Neural cell (in vitro differentiated cells): ENCODE data around the gene ZCRB1. TPM values are rescaled to one million over a fixed set of nuclear protein-coding genes. Genes with fewer than 3 reads are reported as not detected.

ENCODE experiments used
- H2AFZ ChIP-seq: fragments of 200-600, 300-800 bp; sonication (generic), shearing (Covaris generic); 2 replicates; pipeline ENCODE4 v1.6.0; 2014; ENCODE audit warnings: low read depth, mild to moderate bottlenecking, antibody characterized with exemption, low read length, moderate library complexity
- H3F3A ChIP-seq: fragments of 200-600 bp; shearing (Covaris generic); 2 replicates; pipeline ENCODE4 v1.6.1; 2016; ENCODE audit warnings: mild to moderate bottlenecking, moderate library complexity, mixed read lengths, antibody characterized with exemption, low read length; ENCODE audit not compliant: insufficient read depth, poor library complexity, severe bottlenecking
- H3K27ac ChIP-seq: fragments of 200-600, 300-800 bp; sonication (generic), shearing (Covaris generic); 2 replicates; pipeline ENCODE4 v1.5.1; 2014; ENCODE audit warnings: mild to moderate bottlenecking, low read length, moderate library complexity
- H3K27me3 ChIP-seq: fragments of 300-800, 200-600 bp; sonication (generic), shearing (Covaris generic); 2 replicates; pipeline ENCODE4 v1.6.0; 2014; ENCODE audit warnings: mild to moderate bottlenecking, low read depth, low read length, moderate library complexity; ENCODE audit not compliant: insufficient read depth
- H3K36me3 ChIP-seq: fragments of 300-800, 200-600 bp; sonication (generic), shearing (Covaris generic); 2 replicates; pipeline ENCODE4 v1.5.1; 2014; ENCODE audit warnings: mild to moderate bottlenecking, antibody characterized with exemption, low read length, moderate library complexity; ENCODE audit not compliant: insufficient read depth
- H3K4me2 ChIP-seq: fragments of 300-800, 200-600 bp; sonication (generic), shearing (Covaris generic); 2 replicates; pipeline ENCODE4 v1.6.0; 2014; ENCODE audit warnings: mild to moderate bottlenecking, low read length
- H3K4me3 ChIP-seq: fragments of 300-800, 200-600 bp; sonication (generic), shearing (Covaris generic); 2 replicates; pipeline ENCODE4 v1.5.1; 2014; ENCODE audit warnings: mild to moderate bottlenecking, low read length, moderate library complexity
- H3K79me2 ChIP-seq: fragments of 200-600 bp; shearing (Covaris generic); replicated peaks from 2 replicates; pipeline ENCODE4 v1.6.0; 2014; ENCODE audit warnings: mild to moderate bottlenecking, low read length, moderate library complexity; ENCODE audit not compliant: insufficient read depth
- H3K9ac ChIP-seq: fragments of 300-800, 200-600 bp; sonication (generic), shearing (Covaris generic); 2 replicates; pipeline ENCODE4 v1.6.1; 2016; ENCODE audit warnings: mild to moderate bottlenecking, low read length, mixed read lengths
- H3K9me2 ChIP-seq: fragments of 200-600 bp; shearing (Covaris generic); 2 replicates; pipeline ENCODE4 v1.6.1; 2016; ENCODE audit warnings: mild to moderate bottlenecking, low read length, mixed read lengths; ENCODE audit not compliant: insufficient read depth
- H3K9me3 ChIP-seq: fragments of 200-600, 300-800 bp; sonication (generic), shearing (Covaris generic); 2 replicates; pipeline ENCODE4 v1.6.1; 2016; ENCODE audit warnings: mild to moderate bottlenecking, mixed run types, low read length, moderate library complexity, mixed read lengths
- H4K20me1 ChIP-seq: fragments of 200-600 bp; shearing (Covaris generic); 2 replicates; pipeline ENCODE4 v1.6.1; 2016; ENCODE audit warnings: mild to moderate bottlenecking, mixed run types; ENCODE audit not compliant: insufficient read depth
- CTCF ChIP-seq: fragments of 450-650 bp; IDR thresholded peaks from 2 replicates; pipeline ENCODE4 v1.5.1; 2014; ENCODE audit warnings: antibody characterized with exemption, mild to moderate bottlenecking, moderate library complexity; ENCODE audit not compliant: poor library complexity, severe bottlenecking
- EP300 ChIP-seq: fragments of 450-650 bp; conservative IDR thresholded peaks from 2 replicates; pipeline ENCODE4 v1.6.1; 2014; ENCODE audit warnings: antibody characterized with exemption, mild to moderate bottlenecking, moderate library complexity; ENCODE audit not compliant: poor library complexity, severe bottlenecking
- EZH2 ChIP-seq: fragments of 200-600, 300-800 bp; shearing (Covaris generic), sonication (generic); IDR thresholded peaks from 2 replicates; pipeline ENCODE4 v1.6.1; 2014; ENCODE audit warnings: antibody characterized with exemption, low read length, borderline replicate concordance, mild to moderate bottlenecking; ENCODE audit not compliant: insufficient read depth, poor library complexity, severe bottlenecking
- MXI1 ChIP-seq: fragments of 450-650 bp; conservative IDR thresholded peaks from 2 replicates; pipeline ENCODE4 v1.6.1; 2014; ENCODE audit warnings: antibody characterized with exemption, mild to moderate bottlenecking; ENCODE audit not compliant: poor library complexity, severe bottlenecking
- POLR2AphosphoS5 ChIP-seq: IDR thresholded peaks from 2 replicates; pipeline ENCODE4 v1.6.1; 2012
- RAD21 ChIP-seq: fragments of 450-650 bp; conservative IDR thresholded peaks from 2 replicates; pipeline ENCODE4 v1.6.1; 2014; ENCODE audit warnings: antibody characterized with exemption, mild to moderate bottlenecking, moderate library complexity
- REST ChIP-seq: IDR thresholded peaks from 2 replicates; pipeline ENCODE4 v1.6.1; 2012; ENCODE audit warnings: borderline replicate concordance
- SMC3 ChIP-seq: fragments of 450-650 bp; conservative IDR thresholded peaks from 2 replicates; pipeline ENCODE4 v1.6.1; 2014; ENCODE audit warnings: antibody characterized with exemption, mild to moderate bottlenecking, moderate library complexity; ENCODE audit not compliant: poor library complexity
- TAF1 ChIP-seq: IDR thresholded peaks from 2 replicates; pipeline ENCODE4 v1.6.1; 2012; ENCODE audit warnings: low read depth
- polyA plus RNA-seq: library from polyadenylated mRNA; depleted of rRNA; stranded (reverse); fragments of >200 nt; gene quantifications from 2 replicates; pipeline ENCODE4 v1.2.3, GENCODE V29; 2014

Gene ZCRB1
- polyA plus RNA-seq, 1 donor from 2014 or later = 83.9 TPM

GRCh38 chr12:42325326-42325652 is 605 bp downstream of the ZCRB1 start:
- Histone ChIP-seq H3K4me3 (peak overlapping the region; percentile 92), H3K9me3 (no peaks in the 10 kb centered on the region), H3K9me2 (no peaks in the 10 kb centered on the region), H3K79me2 (peaks cover 50% of the 10 kb centered on the region), H2AFZ (peak overlapping the region; percentile 100), H3K4me2 (peak overlapping the region; percentile 92), H3K27me3 (no peaks in the 10 kb centered on the region), H3K27ac (peak overlapping the region; percentile 79), H3K36me3 (no peaks in the 10 kb centered on the region), H4K20me1 (no peaks in the 10 kb centered on the region), H3F3A (no peaks in the 10 kb centered on the region), H3K9ac (peak overlapping the region; percentile 94)
- TF ChIP-seq CTCF (no peak), TAF1 (no peak), EZH2 (no peak), REST (no peak), EP300 (no peak), SMC3 (no peak), POLR2AphosphoS5 (no peak), MXI1 (no peak), RAD21 (no peak)

GRCh38 chr12:42323856-42324255 is 2.0 kb downstream of the ZCRB1 start:
- no peak overlapping the region for H2AFZ ChIP-seq
- TF ChIP-seq SMC3 (no peak), MXI1 (no peak), POLR2AphosphoS5 (no peak), REST (no peak), EP300 (no peak), RAD21 (no peak), CTCF (no peak), TAF1 (no peak), EZH2 (no peak)
- H3K9ac ChIP-seq = no peak overlapping the region
- H4K20me1 ChIP-seq = no peaks in the 10 kb centered on the region
- no peaks in the 10 kb centered on the region for H3K36me3 ChIP-seq
- no peak overlapping the region for H3K4me3 ChIP-seq
- no peaks in the 10 kb centered on the region for H3F3A ChIP-seq
- peaks cover 39% of the 10 kb centered on the region for H3K79me2 ChIP-seq
- no peak overlapping the region for H3K4me2 ChIP-seq
- H3K27ac ChIP-seq = no peak overlapping the region
- H3K9me2 ChIP-seq = no peaks in the 10 kb centered on the region
- no peaks in the 10 kb centered on the region for H3K9me3 ChIP-seq
- no peaks in the 10 kb centered on the region for H3K27me3 ChIP-seq
